Measurements from ENCODE around the gene GRIK2.

GRIK2 gene

GRCh38 chr6:101400326-101401135 is 7.0 kb downstream of the GRIK2 start:
- DNase-seq (ENCODE audit: low spot score), result no peak

GRCh38 chr6:101401171-101401570 is 7.7 kb downstream of the GRIK2 start:
- DNase-seq (ENCODE audit: low spot score), result no peak

GRCh38 chr6:101401792-101402621 is 8.5 kb downstream of the GRIK2 start:
- DNase-seq (ENCODE audit: low spot score), result no peak

- DNase-seq (ENCODE audit: low spot score), result no peak
Observed at GRCh38 chr6:101402622-101403031, 9.1 kb downstream of the GRIK2 start.

- DNase-seq (ENCODE audit: low spot score), result no peak
Observed at GRCh38 chr6:101403216-101403945, 9.9 kb downstream of the GRIK2 start.

GRCh38 chr6:101404775-101405174 is 11.3 kb downstream of the GRIK2 start:
- no peak for DNase-seq (ENCODE audit: low spot score)

- no peak for DNase-seq (ENCODE audit: low spot score)
Observed at GRCh38 chr6:101413773-101414172, 20.3 kb downstream of the GRIK2 start.

- no peak for DNase-seq (ENCODE audit: low spot score)
Observed at GRCh38 chr6:101417900-101418299, 24.4 kb downstream of the GRIK2 start.

GRCh38 chr6:101422251-101422650 is 28.7 kb downstream of the GRIK2 start:
- DNase-seq (ENCODE audit: low spot score), result no peak

- no peak for DNase-seq (ENCODE audit: low spot score)
Observed at GRCh38 chr6:101422811-101423210, 29.3 kb downstream of the GRIK2 start.

GRCh38 chr6:101429270-101429669 is 35.8 kb downstream of the GRIK2 start:
- DNase-seq (ENCODE audit: low spot score), result no peak

- no peak for DNase-seq (ENCODE audit: low spot score)
Observed at GRCh38 chr6:101429845-101430244, 36.3 kb downstream of the GRIK2 start.

- no peak for DNase-seq (ENCODE audit: low spot score)
Observed at GRCh38 chr6:101433141-101433540, 39.6 kb downstream of the GRIK2 start.

GRCh38 chr6:101434601-101435000 is 41.1 kb downstream of the GRIK2 start:
- DNase-seq (ENCODE audit: low spot score), result no peak

- DNase-seq (ENCODE audit: low spot score), result no peak
Observed at GRCh38 chr6:101435038-101435437, 41.5 kb downstream of the GRIK2 start.

GRCh38 chr6:101439790-101440189 is 46.3 kb downstream of the GRIK2 start:
- no peak for DNase-seq (ENCODE audit: low spot score)

- no peak for DNase-seq (ENCODE audit: low spot score)
Observed at GRCh38 chr6:101443315-101443714, 49.8 kb downstream of the GRIK2 start.

GRCh38 chr6:101444717-101445116 is 51.2 kb downstream of the GRIK2 start:
- DNase-seq (ENCODE audit: low spot score), result no peak

GRCh38 chr6:101445527-101445926 is 52.0 kb downstream of the GRIK2 start:
- no peak for DNase-seq (ENCODE audit: low spot score)

- no peak for DNase-seq (ENCODE audit: low spot score)
Observed at GRCh38 chr6:101450901-101451300, 57.4 kb downstream of the GRIK2 start.

- no peak for DNase-seq (ENCODE audit: low spot score)
Observed at GRCh38 chr6:101451981-101452380, 58.5 kb downstream of the GRIK2 start.

GRCh38 chr6:101453221-101453620 is 59.7 kb downstream of the GRIK2 start:
- DNase-seq (ENCODE audit: low spot score), result no peak

Data from CD4-positive, alpha-beta T cell treated with Interleukin-6 at 100 ng/mL for 8 hours (primary cell).